Keratinocyte (primary cell): ENCODE measurements around the gene UBXN7. TPM values are rescaled to one million over a fixed set of nuclear protein-coding genes. Genes with fewer than 3 reads are reported as not detected.
A peak's percentile ranks its signal among the peaks of the same experiment; 100 is the strongest.

Experiments used
- DNase-seq: peaks from one replicate; pipeline ENCODE4 v3.0.0-alpha.2; 2011; ENCODE audit warnings: low read depth, missing footprints, low spot score
- FAIRE-seq: peaks from 2 replicates; lab custom pipeline; 2011; peaks lifted over from hg19 to GRCh38; lab: Jason Lieb, UNC
- H2AFZ ChIP-seq: 2 replicates; pipeline ENCODE4 v1.6.0; 2012; ENCODE audit warnings: low read length, control low read depth, inconsistent platforms; ENCODE audit not compliant: control insufficient read depth
- H3K27ac ChIP-seq: 2 replicates; pipeline ENCODE4 v1.5.1; 2011; ENCODE audit warnings: low read length; ENCODE audit not compliant: control insufficient read depth, insufficient read depth
- H3K27me3 ChIP-seq: 3 replicates; pipeline ENCODE4 v1.6.0; 2011; ENCODE audit warnings: low read length; ENCODE audit not compliant: control insufficient read depth, insufficient read depth; ENCODE audit errors: extremely low read depth
- H3K36me3 ChIP-seq, 2 experiments: 2 replicates in 1 of 2; 3 replicates in 1 of 2; pipeline ENCODE4 v1.5.1; 2011; ENCODE audit warnings: low read length in 2 of 2, mild to moderate bottlenecking in 1 of 2; ENCODE audit not compliant: control insufficient read depth in 2 of 2, insufficient read depth in 2 of 2; ENCODE audit errors: extremely low read depth in 1 of 2
- H3K4me1 ChIP-seq: 3 replicates; pipeline ENCODE4 v1.5.1; 2011; ENCODE audit warnings: low read length; ENCODE audit not compliant: control insufficient read depth, insufficient read depth; ENCODE audit errors: extremely low read depth
- H3K4me2 ChIP-seq: 3 replicates; pipeline ENCODE4 v1.6.0; 2011; ENCODE audit warnings: low read depth, low read length; ENCODE audit not compliant: control insufficient read depth, insufficient read depth; ENCODE audit errors: extremely low read depth
- H3K4me3 ChIP-seq, 3 experiments: fragments of 200-600 bp in 1 of 3; sonication (generic) in 1 of 3; 2 replicates in 2 of 3; 3 replicates in 1 of 3; pipeline ENCODE4 v1.5.1; 2011 to 2016; ENCODE audit warnings: low read length in 3 of 3, mild to moderate bottlenecking in 3 of 3, control low read depth in 2 of 3, inconsistent platforms in 1 of 3, low read depth in 1 of 3, mixed read lengths in 1 of 3, mixed run types in 1 of 3, moderate library complexity in 1 of 3; ENCODE audit not compliant: control insufficient read depth in 2 of 3, insufficient read depth in 2 of 3; ENCODE audit errors: extremely low read depth in 1 of 3
- H3K79me2 ChIP-seq: 2 replicates; pipeline ENCODE4 v1.6.0; 2012; ENCODE audit warnings: low read length; ENCODE audit not compliant: control insufficient read depth, insufficient read depth
- H3K9ac ChIP-seq: 3 replicates; pipeline ENCODE4 v1.6.0; 2011; ENCODE audit warnings: low read length; ENCODE audit not compliant: control insufficient read depth, insufficient read depth; ENCODE audit errors: extremely low read depth
- H3K9me1 ChIP-seq: 3 replicates; pipeline ENCODE4 v1.6.0; 2011; ENCODE audit warnings: low read length; ENCODE audit not compliant: control insufficient read depth, insufficient read depth; ENCODE audit errors: extremely low read depth
- H3K9me3 ChIP-seq: 2 replicates; pipeline ENCODE4 v1.5.1; 2012; ENCODE audit warnings: low read depth, low read length; ENCODE audit not compliant: control insufficient read depth
- H4K20me1 ChIP-seq: 3 replicates; pipeline ENCODE4 v1.6.0; 2011; ENCODE audit warnings: low read length; ENCODE audit not compliant: control insufficient read depth, insufficient read depth; ENCODE audit errors: extremely low read depth
- CTCF ChIP-seq, 3 experiments: IDR thresholded peaks in 1 of 3; conservative IDR thresholded peaks in 1 of 3; optimal IDR thresholded peaks in 1 of 3; 2 replicates in 2 of 3; 3 replicates in 1 of 3; pipeline versions ENCODE3 to v1.5.1; 2011; ENCODE audit warnings: low read length in 3 of 3, mild to moderate bottlenecking in 3 of 3, moderate library complexity in 2 of 3, control low read depth in 1 of 3, inconsistent platforms in 1 of 3; ENCODE audit not compliant: insufficient read depth in 2 of 3; ENCODE audit errors: extremely low read depth in 1 of 3
- EZH2 ChIP-seq: IDR thresholded peaks from one replicate; pipeline ENCODE4 v1.6.1; 2012; ENCODE audit warnings: inconsistent platforms, mild to moderate bottlenecking, low read length, moderate library complexity
- dilution Hi-C: fragments of 300-500 bp; cut with MboI; formaldehyde crosslinking; loops from one replicate; pipeline ENCODE4 v1.7.0; 2020; ENCODE audit warnings: low sequenced_read_pairs; ENCODE audit not compliant: extremely low pct_ligation_motif_present
- polyA plus RNA-seq, 5 experiments: library from polyadenylated mRNA; depleted of rRNA in 3 of 5; stranded (reverse) in 3 of 5; stranded (forward) in 1 of 5; unstranded in 1 of 5; fragments of >200 nt; gene quantifications; 1 replicate in 1 of 5; 2 replicates in 3 of 5; 3 replicates in 1 of 5; pipeline versions ENCODE4 v1.2.1 to v1.2.3, GENCODE V29; 2011 to 2012; ENCODE audit warnings: missing spikeins in 2 of 5, low read depth in 1 of 5, low replicate concordance in 1 of 5

The UBXN7 gene
- polyA plus RNA-seq, 1 donor (not counting 4 experiments of a cell fraction or from before 2014, with no cell fraction given) = 19.7 TPM

GRCh38 chr3:196336319-196337145 is 95.7 kb downstream of the UBXN7 start:
- no peak for FAIRE-seq
- TF ChIP-seq EZH2 (no peak), CTCF (optimal IDR thresholded peaks at IDR 0.05 in 1 of 3, IDR thresholded peaks at IDR 0.05 in 1 of 3, conservative IDR thresholded peaks at IDR 0.05 in 1 of 3; ENCODE audit: extremely low read depth in 1 of 3, insufficient read depth in 2 of 3, low read length in 3 of 3) (no peak)
- Histone ChIP-seq H3K79me2 (no peaks in the 10 kb centered on the region), H3K9ac (no peak overlapping the region), H3K4me3 (peak overlapping the region in 1 of 3 experiments; percentile 29), H4K20me1 (no peaks in the 10 kb centered on the region), H3K27me3 (no peaks in the 10 kb centered on the region), H3K4me2 (no peak overlapping the region), H3K9me3 (no peaks in the 10 kb centered on the region), H3K4me1 (peaks cover 42% of the 10 kb centered on the region), H3K36me3 (no peaks in the 10 kb centered on the region), H3K27ac (no peak overlapping the region), H3K9me1 (no peaks in the 10 kb centered on the region), H2AFZ (no peak overlapping the region)
- dilution Hi-C loops = no loop called here
- no peak for DNase-seq

- no peaks in the 10 kb centered on the region for H3K79me2 ChIP-seq
- dilution Hi-C loops = no loop called here
Observed at GRCh38 chr3:196335503-196335948, 96.7 kb downstream of the UBXN7 start.

More at GRCh38 chr3:196335503-196335948, 96.7 kb downstream of the UBXN7 start:
- Histone ChIP-seq H3K27ac (no peak overlapping the region), H3K9me1 (no peaks in the 10 kb centered on the region), H3K4me3 (no peak overlapping the region), H3K27me3 (no peaks in the 10 kb centered on the region), H3K9ac (no peak overlapping the region), H2AFZ (no peak overlapping the region), H3K4me2 (no peak overlapping the region), H3K4me1 (peaks cover 36% of the 10 kb centered on the region), H3K36me3 (no peaks in the 10 kb centered on the region), H3K9me3 (no peaks in the 10 kb centered on the region), H4K20me1 (no peaks in the 10 kb centered on the region)
- FAIRE-seq (no peak), DNase-seq (no peak)
- TF ChIP-seq CTCF (optimal IDR thresholded peaks at IDR 0.05 in 1 of 3, IDR thresholded peaks at IDR 0.05 in 1 of 3, conservative IDR thresholded peaks at IDR 0.05 in 1 of 3; ENCODE audit: extremely low read depth in 1 of 3, insufficient read depth in 2 of 3, low read length in 3 of 3) (no peak), EZH2 (no peak)
